ENCODE measurements around the gene NFKB2.
A peak's percentile ranks its signal among the peaks of the same experiment; 100 is the strongest.

- no peak for TF ChIP-seq CTCF (IDR thresholded peaks at IDR 0.05; ENCODE audit: low read depth, low read length)
- TF ChIP-seq POLR2A (IDR thresholded peaks at IDR 0.05; ENCODE audit: extremely low read depth, insufficient read length) = peak; percentile 56
- TF ChIP-seq MYC (IDR thresholded peaks at IDR 0.05; ENCODE audit: low read depth, low read length) = peak; percentile 78
- TF ChIP-seq MAX (IDR thresholded peaks at IDR 0.05; ENCODE audit: low read depth, low read length) = peak; percentile 70
Observed at GRCh38 chr10:102420714-102421506, 25.4 kb downstream of the NFKB2 start, which contains the start of gene FBXL15.

Data from NB4 (cell line).